HG03565 (cell line): ENCODE results near the gene METTL13.
"Not testable (repeated sequence)": the region's sequence is repeated elsewhere in the genome, so short reads cannot be mapped to it uniquely, and the experiment has no call there.

ENCODE experiments used
- ATAC-seq: cut with Tn5 transposase; IDR thresholded peaks from one replicate; pipeline ENCODE4 v1.9.1; 2021; ENCODE audit warnings: mild to moderate bottlenecking, moderate library complexity; ENCODE audit not compliant: unreplicated experiment

METTL13 gene

GRCh38 chr1:171763764-171764163 lies 17.7 kb upstream of the METTL13 start:
- ATAC-seq: no peak

GRCh38 chr1:171769171-171769570 lies 12.3 kb upstream of the METTL13 start:
- ATAC-seq: no peak

GRCh38 chr1:171769754-171770153 lies 11.7 kb upstream of the METTL13 start:
- no peak for ATAC-seq

- ATAC-seq: no peak
Observed at GRCh38 chr1:171772312-171772711, 9.1 kb upstream of the METTL13 start.

- ATAC-seq: no peak
Observed at GRCh38 chr1:171780583-171781175, 781 bp upstream of the METTL13 start.

GRCh38 chr1:171783816-171784530 lies 2.5 kb downstream of the METTL13 start:
- ATAC-seq: no peak

- ATAC-seq: no peak
Observed at GRCh38 chr1:171784784-171785183, 3.3 kb downstream of the METTL13 start.

GRCh38 chr1:171785766-171786165 lies 4.3 kb downstream of the METTL13 start:
- ATAC-seq: no peak

GRCh38 chr1:171786534-171786933 lies 5.1 kb downstream of the METTL13 start:
- no peak for ATAC-seq

GRCh38 chr1:171787686-171788480 lies 6.4 kb downstream of the METTL13 start:
- ATAC-seq: no peak

GRCh38 chr1:171788696-171789095 lies 7.2 kb downstream of the METTL13 start:
- no peak for ATAC-seq

- ATAC-seq: no peak
Observed at GRCh38 chr1:171790318-171790717, 8.9 kb downstream of the METTL13 start.

- no peak for ATAC-seq
Observed at GRCh38 chr1:171792656-171793369, 11.4 kb downstream of the METTL13 start.

- no peak for ATAC-seq
Observed at GRCh38 chr1:171793636-171794035, 12.2 kb downstream of the METTL13 start.

- no peak for ATAC-seq
Observed at GRCh38 chr1:171794085-171794484, 12.6 kb downstream of the METTL13 start.

- ATAC-seq: no peak
Observed at GRCh38 chr1:171796592-171796991, 15.1 kb downstream of the METTL13 start.

GRCh38 chr1:171798311-171798710 lies 16.9 kb downstream of the METTL13 start:
- ATAC-seq: no peak

- no peak for ATAC-seq
Observed at GRCh38 chr1:171798765-171799164, 17.3 kb downstream of the METTL13 start.

GRCh38 chr1:171799166-171799565 lies 17.7 kb downstream of the METTL13 start:
- ATAC-seq: no peak

- ATAC-seq: not testable (repeated sequence)
Observed at GRCh38 chr1:171799698-171800097, 18.2 kb downstream of the METTL13 start.

- no peak for ATAC-seq
Observed at GRCh38 chr1:171800342-171800741, 18.9 kb downstream of the METTL13 start.
